CD14-positive monocyte (primary cell): ENCODE measurements around the gene EPPIN. TPM values are rescaled to one million over a fixed set of nuclear protein-coding genes. Genes with fewer than 3 reads are reported as not detected.
A peak's percentile ranks its signal among the peaks of the same experiment; 100 is the strongest.

Experiments
- DNase-seq, 3 donors: peaks; one replicate each; pipeline ENCODE4 v3.0.0-alpha.2; 2011 to 2022
- H2AFZ ChIP-seq: 2 replicates; pipeline ENCODE4 v1.6.0; 2012; ENCODE audit warnings: mild to moderate bottlenecking, low read depth, low read length, inconsistent platforms; ENCODE audit not compliant: insufficient read depth, poor library complexity, severe bottlenecking
- H3K27ac ChIP-seq, 2 donors: 1 replicate in 1 of 2; 2 replicates in 1 of 2; pipeline ENCODE4 v1.5.1; 2012 to 2013; ENCODE audit warnings: low read length in 2 of 2, control low read depth in 1 of 2, inconsistent platforms in 1 of 2, low read depth in 1 of 2, mild to moderate bottlenecking in 1 of 2
- H3K27me3 ChIP-seq, 2 donors: one replicate each; pipeline versions ENCODE4 v1.6.0 to v1.6.1; 2011 to 2013; ENCODE audit warnings: low read length in 2 of 2; ENCODE audit not compliant: control insufficient read depth in 2 of 2, insufficient read depth in 2 of 2
- H3K36me3 ChIP-seq, 2 donors: replicated peaks in 1 of 2; 1 replicate in 1 of 2; 2 replicates in 1 of 2; pipeline versions ENCODE4 v1.5.1 to v1.6.1; 2012 to 2013; ENCODE audit warnings: low read length in 2 of 2, control low read depth in 1 of 2, inconsistent platforms in 1 of 2, mild to moderate bottlenecking in 1 of 2; ENCODE audit not compliant: insufficient read depth in 2 of 2, control insufficient read depth in 1 of 2
- H3K4me1 ChIP-seq, 2 donors: 1 replicate in 1 of 2; 2 replicates in 1 of 2; pipeline versions ENCODE4 v1.5.1 to v1.6.1; 2012 to 2013; ENCODE audit warnings: low read length in 2 of 2, control low read depth in 1 of 2, inconsistent platforms in 1 of 2, mild to moderate bottlenecking in 1 of 2, moderate library complexity in 1 of 2; ENCODE audit not compliant: insufficient read depth in 2 of 2, control insufficient read depth in 1 of 2
- H3K4me2 ChIP-seq: replicated peaks from 2 replicates; pipeline ENCODE3; 2012; ENCODE audit warnings: low read length, moderate library complexity, mild to moderate bottlenecking; ENCODE audit not compliant: poor library complexity, severe bottlenecking; ENCODE audit errors: extremely low read depth
- H3K4me3 ChIP-seq, 3 experiments: fragments of 200-600 bp in 1 of 3; sonication (generic) in 1 of 3; replicated peaks in 1 of 3; 1 replicate in 2 of 3; 2 replicates in 1 of 3; pipeline ENCODE4 v1.5.1; 2011 to 2013; ENCODE audit warnings: low read length in 3 of 3, mild to moderate bottlenecking in 3 of 3, control low read depth in 2 of 3, low read depth in 2 of 3, inconsistent platforms in 1 of 3, moderate library complexity in 1 of 3
- H3K79me2 ChIP-seq: 2 replicates; pipeline ENCODE4 v1.6.0; 2012; ENCODE audit warnings: mild to moderate bottlenecking, control low read depth, inconsistent platforms, low read length, moderate library complexity; ENCODE audit not compliant: insufficient read depth
- H3K9ac ChIP-seq: 2 replicates; pipeline ENCODE4 v1.6.0; 2017; ENCODE audit warnings: low read length, mild to moderate bottlenecking; ENCODE audit not compliant: insufficient read depth, poor library complexity, severe bottlenecking
- H3K9me3 ChIP-seq, 2 donors: replicated peaks in 1 of 2; 1 replicate in 1 of 2; 2 replicates in 1 of 2; pipeline versions ENCODE4 v1.5.1 to v1.6.1; 2012 to 2013; ENCODE audit warnings: low read length in 2 of 2, control low read depth in 1 of 2; ENCODE audit not compliant: control insufficient read depth in 1 of 2, insufficient read depth in 1 of 2
- H4K20me1 ChIP-seq: 2 replicates; pipeline ENCODE4 v1.6.0; 2012; ENCODE audit warnings: mild to moderate bottlenecking, low read length, control low read depth, moderate library complexity; ENCODE audit not compliant: insufficient read depth
- H3K27ac Mint-ChIP-seq, 7 donors: one replicate each; pipeline ENCODE4 v1.8.0; 2020; ENCODE audit warnings: mild to moderate bottlenecking in 7 of 7, mixed read lengths in 7 of 7, moderate library complexity in 6 of 7, inconsistent platforms in 2 of 7
- H3K27me3 Mint-ChIP-seq, 3 donors: one replicate each; pipeline ENCODE4 v1.8.0; 2021 to 2022; ENCODE audit warnings: low read depth in 3 of 3, mild to moderate bottlenecking in 3 of 3, mixed read lengths in 3 of 3, moderate library complexity in 3 of 3, inconsistent platforms in 1 of 3
- H3K36me3 Mint-ChIP-seq, 2 donors: one replicate each; pipeline ENCODE4 v1.8.0; 2020; ENCODE audit warnings: mixed read lengths in 2 of 2, inconsistent platforms in 1 of 2, mild to moderate bottlenecking in 1 of 2
- H3K4me1 Mint-ChIP-seq: one replicate; pipeline ENCODE4 v1.8.0; 2020; ENCODE audit warnings: mild to moderate bottlenecking, mixed read lengths
- H3K4me3 Mint-ChIP-seq, 2 donors: one replicate each; pipeline ENCODE4 v1.8.0; 2020; ENCODE audit warnings: mild to moderate bottlenecking in 2 of 2, mixed read lengths in 2 of 2, moderate library complexity in 1 of 2
- H3K9me3 Mint-ChIP-seq, 7 donors: one replicate each; pipeline ENCODE4 v1.8.0; 2020 to 2022; ENCODE audit warnings: mixed read lengths in 7 of 7, mild to moderate bottlenecking in 6 of 7, moderate library complexity in 6 of 7, inconsistent platforms in 2 of 7
- CTCF ChIP-seq: fragments of 200-600 bp; IDR thresholded peaks from one replicate; pipeline ENCODE4 v1.8.0; 2022; ENCODE audit warnings: antibody characterized with exemption, mild to moderate bottlenecking
- WGBS: methylation state at CpG from one replicate; pipeline ENCODE4 v1.1.5; 2013; ENCODE audit warnings: missing lambda C conversion rate; ENCODE audit not compliant: insufficient coverage; 5-methylcytosine and 5-hydroxymethylcytosine counted together
- intact Hi-C, 2 donors: fragments of 100-400 bp; cut with micrococcal nuclease; formaldehyde crosslinking; loops; one replicate each; pipeline versions ENCODE4 v1.15.0 to v1.15.1; 2023
- polyA plus RNA-seq, 3 donors: library from polyadenylated mRNA; depleted of rRNA in 1 of 3; unstranded in 2 of 3; stranded (reverse) in 1 of 3; fragments of 300-500 nt in 2 of 3; fragments of >200 nt in 1 of 3; fragmentation: Illumina TruSeq in 2 of 3; gene quantifications; 1 replicate in 2 of 3; 2 replicates in 1 of 3; pipeline ENCODE4 v1.2.3, GENCODE V29; 2012 to 2021

EPPIN gene
- polyA plus RNA-seq, 3 donors: not detected

GRCh38 chr20:45509091-45509490 is 38.1 kb downstream of the EPPIN start:
- no peak overlapping the region for H3K27ac Mint-ChIP-seq
- H3K27ac ChIP-seq: no peak overlapping the region
- no peaks in the 10 kb centered on the region for H4K20me1 ChIP-seq
- peaks cover 7 to 24% (median 16%) of the 10 kb centered on the region in 3 donors for H3K27me3 Mint-ChIP-seq
- peaks cover 0 to 2% (median 0%) of the 10 kb centered on the region in 7 donors for H3K9me3 Mint-ChIP-seq
- H2AFZ ChIP-seq: no peak overlapping the region
- H3K27me3 ChIP-seq: peaks cover 5 to 7% of the 10 kb centered on the region in 2 donors
- H3K4me1 ChIP-seq: no peaks in the 10 kb centered on the region
- H3K9me3 ChIP-seq: no peaks in the 10 kb centered on the region
- no peak overlapping the region for H3K4me2 ChIP-seq
- 92% methylated on average over 2 of the region's 4 CpGs for WGBS
- no peaks in the 10 kb centered on the region for H3K36me3 Mint-ChIP-seq
- no peaks in the 10 kb centered on the region for H3K4me1 Mint-ChIP-seq
- no peak for DNase-seq
- TF ChIP-seq CTCF: no peak
- no peaks in the 10 kb centered on the region for H3K36me3 ChIP-seq
- intact Hi-C loops: no loop called here
- no peak overlapping the region for H3K4me3 Mint-ChIP-seq
- no peaks in the 10 kb centered on the region for H3K79me2 ChIP-seq
- H3K4me3 ChIP-seq: no peak overlapping the region
- no peak overlapping the region for H3K9ac ChIP-seq

- no peaks in the 10 kb centered on the region for H3K4me1 ChIP-seq
- no peaks in the 10 kb centered on the region for H3K36me3 ChIP-seq
- intact Hi-C loops: no loop called here
- H4K20me1 ChIP-seq: no peaks in the 10 kb centered on the region
- peaks cover 0 to 2% (median 0%) of the 10 kb centered on the region in 7 donors for H3K9me3 Mint-ChIP-seq
- H3K9ac ChIP-seq: no peak overlapping the region
- peak overlapping the region in 1 of 7 donors; percentile 46 for H3K27ac Mint-ChIP-seq
- WGBS: 84% methylated on average over 7 of the region's 7 CpGs
- H2AFZ ChIP-seq: no peak overlapping the region
- no peak overlapping the region for H3K27ac ChIP-seq
- no peaks in the 10 kb centered on the region for H3K36me3 Mint-ChIP-seq
- H3K79me2 ChIP-seq: no peaks in the 10 kb centered on the region
- H3K4me1 Mint-ChIP-seq: no peaks in the 10 kb centered on the region
- H3K4me2 ChIP-seq: no peak overlapping the region
- no peak overlapping the region for H3K4me3 ChIP-seq
- DNase-seq: no peak
- H3K27me3 Mint-ChIP-seq: peaks cover 7 to 23% (median 17%) of the 10 kb centered on the region in 3 donors
- TF ChIP-seq CTCF: no peak
- no peaks in the 10 kb centered on the region for H3K9me3 ChIP-seq
- no peak overlapping the region for H3K4me3 Mint-ChIP-seq
- H3K27me3 ChIP-seq: peaks cover 5 to 6% of the 10 kb centered on the region in 2 donors
Measured at GRCh38 chr20:45508068-45508886, 38.9 kb downstream of the EPPIN start.
